SK-N-SH (cell line): Measurements from ENCODE around the gene ANKS6. TPM values are rescaled to one million over a fixed set of nuclear protein-coding genes. Genes with fewer than 3 reads are reported as not detected.

Experiments used
- CTCF ChIA-PET: fragments of 300-600, 350-600 bp; formaldehyde crosslinking; extraction: SDS; loops from one replicate; lab custom pipeline; 2021; lab: Yijun Ruan, JAX
- POLR2A ChIA-PET: fragments of 350-600 bp; sonication (Branson Sonifier 250); formaldehyde crosslinking; extraction: SDS; loops from one replicate; lab custom pipeline; 2020; ENCODE audit warnings: antibody characterized with exemption, inconsistent platforms; lab: Yijun Ruan, JAX
- DNase-seq: peaks from one replicate; pipeline ENCODE4 v3.0.0; 2012
- H2AFZ ChIP-seq: fragments of 200-600 bp; sonication (generic); 2 replicates; pipeline ENCODE4 v1.8.1; 2016; ENCODE audit warnings: antibody characterized with exemption, mild to moderate bottlenecking, low read depth
- H3F3A ChIP-seq: fragments of 200-600 bp; sonication (generic); replicated peaks from 2 replicates; pipeline ENCODE3; 2016; ENCODE audit warnings: antibody characterized with exemption, mild to moderate bottlenecking; ENCODE audit not compliant: insufficient read depth
- H3K27ac ChIP-seq, 2 experiments: fragments of 200-500 bp in 1 of 2; fragments of 200-600 bp in 1 of 2; sonication (Bioruptor generic) in 1 of 2; sonication (generic), shearing (Covaris generic) in 1 of 2; 2 replicates each; pipeline versions ENCODE4 v1.5.1 to v1.6.1; 2014 to 2016; ENCODE audit warnings: low read depth in 2 of 2, inconsistent platforms in 1 of 2, low read length in 1 of 2, mild to moderate bottlenecking in 1 of 2, mixed read lengths in 1 of 2
- H3K27me3 ChIP-seq: fragments of 200-600 bp; sonication (generic), shearing (Covaris generic); 2 replicates; pipeline ENCODE4 v1.6.1; 2016; ENCODE audit warnings: mixed run types; ENCODE audit not compliant: insufficient read depth
- H3K36me3 ChIP-seq, 2 experiments: fragments of 200-500 bp in 1 of 2; fragments of 200-600 bp in 1 of 2; sonication (Bioruptor generic) in 1 of 2; sonication (generic) in 1 of 2; replicated peaks in 1 of 2; 2 replicates each; pipeline versions ENCODE3 to v1.5.1; 2014 to 2016; ENCODE audit warnings: low read length in 1 of 2, mild to moderate bottlenecking in 1 of 2; ENCODE audit not compliant: insufficient read depth in 2 of 2, control insufficient read depth in 1 of 2
- H3K4me1 ChIP-seq, 2 experiments: fragments of 200-500 bp in 1 of 2; fragments of 200-600 bp in 1 of 2; sonication (Bioruptor generic) in 1 of 2; sonication (generic), shearing (Covaris generic) in 1 of 2; 2 replicates each; pipeline versions ENCODE4 v1.5.1 to v1.6.1; 2014 to 2016; ENCODE audit warnings: low read depth in 1 of 2, low read length in 1 of 2, mixed run types in 1 of 2; ENCODE audit not compliant: insufficient read depth in 2 of 2, control insufficient read depth in 1 of 2
- H3K4me2 ChIP-seq: fragments of 200-600 bp; sonication (generic), shearing (Covaris generic); 2 replicates; pipeline ENCODE4 v1.6.1; 2017; ENCODE audit warnings: mixed run types
- H3K4me3 ChIP-seq, 2 experiments: fragments of 200-500 bp in 1 of 2; fragments of 200-600 bp in 1 of 2; sonication (Bioruptor generic) in 1 of 2; sonication (generic), shearing (Covaris generic) in 1 of 2; 2 replicates each; pipeline versions ENCODE4 v1.5.1 to v1.8.1; 2014 to 2016; ENCODE audit warnings: low read depth in 2 of 2, inconsistent platforms in 1 of 2, low read length in 1 of 2, mild to moderate bottlenecking in 1 of 2, mixed read lengths in 1 of 2, moderate library complexity in 1 of 2
- H3K79me2 ChIP-seq: fragments of 200-600 bp; sonication (generic); 2 replicates; pipeline ENCODE4 v1.8.1; 2017; ENCODE audit warnings: mild to moderate bottlenecking; ENCODE audit not compliant: insufficient read depth
- H3K9ac ChIP-seq: fragments of 200-600 bp; sonication (generic); 2 replicates; pipeline ENCODE4 v1.6.1; 2017; ENCODE audit warnings: mixed run types
- H3K9me2 ChIP-seq: fragments of 200-600 bp; sonication (generic); 2 replicates; pipeline ENCODE4 v1.6.1; 2017; ENCODE audit warnings: mixed run types
- H3K9me3 ChIP-seq: fragments of 200-600 bp; sonication (generic); 2 replicates; pipeline ENCODE4 v1.6.1; 2017; ENCODE audit warnings: mixed run types, mild to moderate bottlenecking, moderate library complexity
- H4K20me1 ChIP-seq: fragments of 200-600 bp; sonication (generic); 2 replicates; pipeline ENCODE4 v1.6.1; 2017; ENCODE audit warnings: mild to moderate bottlenecking, mixed run types; ENCODE audit not compliant: insufficient read depth
- CHD2 ChIP-seq: fragments of 150-350 bp; IDR thresholded peaks from 2 replicates; pipeline ENCODE4 v1.6.1; 2018; ENCODE audit warnings: low read length; ENCODE audit not compliant: partially characterized antibody
- ELF1 ChIP-seq: IDR thresholded peaks from 2 replicates; pipeline ENCODE4 v1.4.0; 2012
- EP300 ChIP-seq, 2 experiments: IDR thresholded peaks; 2 replicates each; pipeline versions ENCODE4 v1.4.0 to v1.6.1; 2012; ENCODE audit warnings: borderline replicate concordance in 1 of 2, low read depth in 1 of 2, low read length in 1 of 2
- EZH2phosphoT487 ChIP-seq: fragments of 200-600 bp; sonication (generic); IDR thresholded peaks from 2 replicates; pipeline ENCODE4 v1.6.1; 2017; ENCODE audit warnings: low read depth, mixed run types, mild to moderate bottlenecking, antibody characterized with exemption, moderate library complexity, borderline replicate concordance
- FOSL2 ChIP-seq: IDR thresholded peaks from 2 replicates; pipeline ENCODE4 v1.4.0; 2012; ENCODE audit warnings: low read depth, mild to moderate bottlenecking, moderate library complexity, borderline replicate concordance
- FOXJ3 ChIP-seq: sonication (generic); formaldehyde crosslinking; IDR thresholded peaks from 2 replicates; pipeline ENCODE4 v1.5.1; 2020; ENCODE audit warnings: mild to moderate bottlenecking, missing genetic modification reagents
- IRF3 ChIP-seq: fragments of 150-350 bp; IDR thresholded peaks from 2 replicates; pipeline ENCODE4 v1.6.1; 2016; ENCODE audit warnings: mild to moderate bottlenecking, low read depth, low read length
- MEF2A ChIP-seq: IDR thresholded peaks from 2 replicates; pipeline ENCODE4 v1.4.0; 2012; ENCODE audit warnings: low read depth, borderline replicate concordance
- MXI1 ChIP-seq: IDR thresholded peaks from 2 replicates; pipeline ENCODE4 v1.6.1; 2012; ENCODE audit warnings: mild to moderate bottlenecking, low read depth, low read length, improper control_type of control experiment
- NRF1 ChIP-seq: IDR thresholded peaks from 2 replicates; pipeline ENCODE4 v1.6.1; 2012; ENCODE audit warnings: low read depth, mild to moderate bottlenecking, low read length
- RXRA ChIP-seq: IDR thresholded peaks from 2 replicates; pipeline ENCODE4 v1.4.0; 2012; ENCODE audit warnings: low read depth, mild to moderate bottlenecking, borderline replicate concordance
- SIN3A ChIP-seq: IDR thresholded peaks from 2 replicates; pipeline ENCODE4 v1.6.1; 2012; ENCODE audit warnings: low read depth, mild to moderate bottlenecking, low read length, moderate library complexity, borderline replicate concordance
- SMC3 ChIP-seq: IDR thresholded peaks from 2 replicates; pipeline ENCODE4 v1.6.1; 2012; ENCODE audit warnings: low read depth, low read length, improper control_type of control experiment
- TCF12 ChIP-seq: IDR thresholded peaks from 2 replicates; pipeline ENCODE4 v1.4.0; 2012
- TEAD4 ChIP-seq: IDR thresholded peaks from 2 replicates; pipeline ENCODE4 v1.4.0; 2012; ENCODE audit warnings: mild to moderate bottlenecking, borderline replicate concordance; ENCODE audit not compliant: insufficient read depth
- YY1 ChIP-seq: IDR thresholded peaks from 2 replicates; pipeline ENCODE4 v1.4.0; 2012; ENCODE audit warnings: low read depth, mild to moderate bottlenecking
- WGBS: methylation state at CpG from one replicate; pipeline ENCODE4 v1.1.6; 2017; ENCODE audit warnings: low lambda C conversion rate; 5-methylcytosine and 5-hydroxymethylcytosine counted together
- polyA plus RNA-seq, 3 experiments: library from polyadenylated mRNA; depleted of rRNA; stranded (reverse); fragments of >200 nt; gene quantifications; 2 replicates each; pipeline ENCODE4 v1.2.3, GENCODE V29; 2012
- TF ChIP-seq, protein P1 (sequence below): IDR thresholded peaks from 2 replicates; pipeline ENCODE4 v1.4.0; 2012; ENCODE audit warnings: low read depth, borderline replicate concordance

Gene ANKS6
- polyA plus RNA-seq, 1 of the 3 experiments (the other 2 are of a cell fraction): 29.3 TPM

GRCh38 chr9:98743329-98743728, 53.0 kb downstream of the ANKS6 start:
- no peak for TF ChIP-seq EP300 (IDR thresholded peaks at IDR 0.05; ENCODE audit: borderline replicate concordance in 1 of 2, low read depth in 1 of 2, low read length in 1 of 2)
- TF ChIP-seq FOXJ3: no peak
- no peak for TF ChIP-seq SIN3A
- no peak for TF ChIP-seq IRF3
- TF ChIP-seq SMC3: no peak
- TF ChIP-seq TCF12: no peak
- no peak for TF ChIP-seq MXI1
- TF ChIP-seq CHD2: no peak
- TF ChIP-seq RXRA: no peak
- no peak for TF ChIP-seq TEAD4
- no peak for TF ChIP-seq MEF2A
- no peak for TF ChIP-seq YY1
- TF ChIP-seq EZH2phosphoT487: no peak
- TF ChIP-seq FOSL2: no peak
- no peak for TF ChIP-seq ELF1
- TF ChIP-seq, protein P1, sequence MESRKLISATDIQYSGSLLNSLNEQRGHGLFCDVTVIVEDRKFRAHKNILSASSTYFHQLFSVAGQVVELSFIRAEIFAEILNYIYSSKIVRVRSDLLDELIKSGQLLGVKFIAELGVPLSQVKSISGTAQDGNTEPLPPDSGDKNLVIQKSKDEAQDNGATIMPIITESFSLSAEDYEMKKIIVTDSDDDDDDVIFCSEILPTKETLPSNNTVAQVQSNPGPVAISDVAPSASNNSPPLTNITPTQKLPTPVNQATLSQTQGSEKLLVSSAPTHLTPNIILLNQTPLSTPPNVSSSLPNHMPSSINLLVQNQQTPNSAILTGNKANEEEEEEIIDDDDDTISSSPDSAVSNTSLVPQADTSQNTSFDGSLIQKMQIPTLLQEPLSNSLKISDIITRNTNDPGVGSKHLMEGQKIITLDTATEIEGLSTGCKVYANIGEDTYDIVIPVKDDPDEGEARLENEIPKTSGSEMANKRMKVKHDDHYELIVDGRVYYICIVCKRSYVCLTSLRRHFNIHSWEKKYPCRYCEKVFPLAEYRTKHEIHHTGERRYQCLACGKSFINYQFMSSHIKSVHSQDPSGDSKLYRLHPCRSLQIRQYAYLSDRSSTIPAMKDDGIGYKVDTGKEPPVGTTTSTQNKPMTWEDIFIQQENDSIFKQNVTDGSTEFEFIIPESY: no peak
- no peak for TF ChIP-seq NRF1
- H3K27me3 ChIP-seq: no peaks in the 10 kb centered on the region
- H3K27ac ChIP-seq: no peak overlapping the region
- peaks cover 22 to 26% of the 10 kb centered on the region in 2 experiments for H3K36me3 ChIP-seq
- POLR2A ChIA-PET: no interaction called here
- H3K4me3 ChIP-seq: no peak overlapping the region
- H3K4me2 ChIP-seq: no peak overlapping the region
- peaks cover 8 to 11% of the 10 kb centered on the region in 2 experiments; a peak in 3 of 4 replicates for H3K4me1 ChIP-seq
- H3K9me3 ChIP-seq: no peaks in the 10 kb centered on the region
- CTCF ChIA-PET: interaction anchor here (1.8 kb wide), 1 partner anchor 32 kb away, joined by 9 read pairs; no protein-coding TSS in a partner anchor
- no peak for DNase-seq
- peaks cover 5% of the 10 kb centered on the region for H3F3A ChIP-seq
- peaks cover 6% of the 10 kb centered on the region; the same call in 1 of the 2 replicates for H4K20me1 ChIP-seq
- H2AFZ ChIP-seq: no peak overlapping the region
- no peaks in the 10 kb centered on the region for H3K79me2 ChIP-seq
- H3K9me2 ChIP-seq: no peaks in the 10 kb centered on the region
- H3K9ac ChIP-seq: no peak overlapping the region
- 97% methylated on average over 2 of the region's 2 CpGs for WGBS
